CD4-positive, alpha-beta T cell (primary cell): ENCODE measurements around the gene IFT81. TPM values are rescaled to one million over a fixed set of nuclear protein-coding genes. Genes with fewer than 3 reads are reported as not detected.
"Not testable (repeated sequence)": the region's sequence is repeated elsewhere in the genome, so short reads cannot be mapped to it uniquely, and the experiment has no call there.

ENCODE experiments used
- ATAC-seq: fragments of 200-7000 bp; cut with Tn5 transposase; one replicate; pipeline ENCODE4 v1.10.0; 2022; ENCODE audit warnings: mild to moderate bottlenecking; ENCODE audit not compliant: poor library complexity
- CTCF ChIA-PET: fragments of 350-600 bp; sonication (Branson Sonifier 250); formaldehyde crosslinking; loops from one replicate; lab custom pipeline; 2021; ENCODE audit warnings: antibody characterized with exemption, inconsistent platforms; lab: Charles Lee
- POLR2A ChIA-PET: fragments of 350-600 bp; sonication (Branson Sonifier 250); formaldehyde crosslinking; loops from one replicate; lab custom pipeline; 2021; ENCODE audit warnings: antibody characterized with exemption, inconsistent platforms; lab: Charles Lee
- DNase-seq, 14 experiments: peaks; one replicate each; pipeline ENCODE4 v3.0.0-alpha.2; 2013 to 2020; ENCODE audit warnings: mixed read lengths in 2 of 14
- H3K27ac ChIP-seq, 2 donors: one replicate each; pipeline versions ENCODE4 v1.5.1 to v1.7.0; 2013; ENCODE audit warnings: low read length in 2 of 2, low read depth in 1 of 2, mild to moderate bottlenecking in 1 of 2
- H3K27me3 ChIP-seq, 2 experiments: 1 replicate in 1 of 2; 2 replicates in 1 of 2; pipeline versions ENCODE4 v1.6.1 to v1.7.0; 2013; ENCODE audit warnings: low read length in 2 of 2, control low read depth in 1 of 2, mild to moderate bottlenecking in 1 of 2, moderate library complexity in 1 of 2; ENCODE audit not compliant: insufficient read depth in 2 of 2, control insufficient read depth in 1 of 2
- H3K36me3 ChIP-seq: one replicate; pipeline ENCODE4 v1.6.1; 2013; ENCODE audit warnings: low read length, control low read depth; ENCODE audit not compliant: insufficient read depth
- H3K4me1 ChIP-seq: one replicate; pipeline ENCODE4 v1.6.1; 2013; ENCODE audit warnings: low read length, control low read depth; ENCODE audit not compliant: insufficient read depth
- H3K4me3 ChIP-seq: one replicate; pipeline ENCODE4 v1.5.1; 2013; ENCODE audit warnings: mild to moderate bottlenecking, low read length, moderate library complexity
- H3K9me3 ChIP-seq, 2 experiments: 1 replicate in 1 of 2; 2 replicates in 1 of 2; pipeline versions ENCODE4 v1.6.1 to v1.7.0; 2013; ENCODE audit warnings: low read length in 2 of 2, mild to moderate bottlenecking in 2 of 2, control low read depth in 1 of 2, moderate library complexity in 1 of 2; ENCODE audit not compliant: control insufficient read depth in 1 of 2, insufficient read depth in 1 of 2
- H3K27ac Mint-ChIP-seq: one replicate; pipeline ENCODE4 v1.8.0; 2020; ENCODE audit warnings: mixed read lengths
- H3K27me3 Mint-ChIP-seq: one replicate; pipeline ENCODE4 v1.8.0; 2021; ENCODE audit warnings: mixed read lengths
- H3K36me3 Mint-ChIP-seq: one replicate; pipeline ENCODE4 v1.8.0; 2021; ENCODE audit warnings: low read depth, mixed read lengths
- H3K4me1 Mint-ChIP-seq: one replicate; pipeline ENCODE4 v1.8.0; 2021; ENCODE audit warnings: low read depth, mixed read lengths
- H3K4me3 Mint-ChIP-seq: one replicate; pipeline ENCODE4 v1.8.0; 2020; ENCODE audit warnings: mild to moderate bottlenecking, mixed read lengths
- H3K9me3 Mint-ChIP-seq: one replicate; pipeline ENCODE4 v1.8.0; 2020; ENCODE audit warnings: mixed read lengths
- intact Hi-C, 2 experiments: fragments of 100-400 bp; cut with DNase I in 1 of 2; cut with micrococcal nuclease in 1 of 2; formaldehyde crosslinking; loops; one replicate each; pipeline versions ENCODE4 v1.15.1 to v1.9.0; 2023 to 2025; cut with DNase I, micrococcal nuclease
- total RNA-seq, 174 experiments: library from RNA in 2 of 174; stranded (reverse) in 2 of 174; gene quantifications; one replicate each; pipeline ENCODE4 v1.2.3 and lab custom pipeline; 2021 to 2026
- TF ChIP-seq, protein P1 (sequence below): fragments of 200-600 bp; IDR thresholded peaks from one replicate; pipeline ENCODE4 v1.8.0; 2022; ENCODE audit warnings: antibody characterized with exemption, mild to moderate bottlenecking

Gene IFT81
- total RNA-seq, 2 experiments from 2014 or later = 0.41 to 1.1 TPM

DNA sequence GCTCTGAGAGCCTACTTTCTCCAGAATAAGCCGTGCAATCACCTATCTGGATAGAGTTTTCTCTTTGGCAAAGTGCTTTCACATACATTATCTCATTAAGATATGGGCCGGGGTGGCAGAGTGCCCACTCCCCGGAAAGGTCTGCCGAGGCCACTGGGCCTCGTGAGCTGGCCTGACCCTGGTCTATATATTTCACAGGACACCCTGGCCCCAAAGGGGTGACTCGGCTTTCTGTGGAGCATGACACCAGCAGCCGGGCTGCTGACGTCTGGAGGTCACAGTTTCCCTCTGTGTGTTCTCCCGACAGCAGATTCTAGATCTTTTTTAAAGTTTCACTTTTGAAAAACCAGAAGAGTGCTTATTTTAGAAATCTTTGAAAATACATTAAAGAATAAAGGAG, 129.0 kb downstream of the IFT81 start:
- no peaks in the 10 kb centered on the region for H3K9me3 ChIP-seq
- Mint-ChIP-seq H3K9me3 (no peaks in the 10 kb centered on the region), H3K27me3 (no peaks in the 10 kb centered on the region), H3K4me1 (no peaks in the 10 kb centered on the region), H3K36me3 (no peaks in the 10 kb centered on the region), H3K27ac (no peak overlapping the region), H3K4me3 (no peak overlapping the region)
- no peaks in the 10 kb centered on the region for H3K36me3 ChIP-seq
- intact Hi-C loops = no loop called here
- H3K4me1 ChIP-seq = no peaks in the 10 kb centered on the region
- POLR2A ChIA-PET = no interaction called here
- ATAC-seq (no peak), DNase-seq (peak in 2 of 14 experiments; percentile 20 to 30)
- CTCF ChIA-PET = no interaction called here
- H3K4me3 ChIP-seq = no peak overlapping the region
- TF ChIP-seq, protein P1, sequence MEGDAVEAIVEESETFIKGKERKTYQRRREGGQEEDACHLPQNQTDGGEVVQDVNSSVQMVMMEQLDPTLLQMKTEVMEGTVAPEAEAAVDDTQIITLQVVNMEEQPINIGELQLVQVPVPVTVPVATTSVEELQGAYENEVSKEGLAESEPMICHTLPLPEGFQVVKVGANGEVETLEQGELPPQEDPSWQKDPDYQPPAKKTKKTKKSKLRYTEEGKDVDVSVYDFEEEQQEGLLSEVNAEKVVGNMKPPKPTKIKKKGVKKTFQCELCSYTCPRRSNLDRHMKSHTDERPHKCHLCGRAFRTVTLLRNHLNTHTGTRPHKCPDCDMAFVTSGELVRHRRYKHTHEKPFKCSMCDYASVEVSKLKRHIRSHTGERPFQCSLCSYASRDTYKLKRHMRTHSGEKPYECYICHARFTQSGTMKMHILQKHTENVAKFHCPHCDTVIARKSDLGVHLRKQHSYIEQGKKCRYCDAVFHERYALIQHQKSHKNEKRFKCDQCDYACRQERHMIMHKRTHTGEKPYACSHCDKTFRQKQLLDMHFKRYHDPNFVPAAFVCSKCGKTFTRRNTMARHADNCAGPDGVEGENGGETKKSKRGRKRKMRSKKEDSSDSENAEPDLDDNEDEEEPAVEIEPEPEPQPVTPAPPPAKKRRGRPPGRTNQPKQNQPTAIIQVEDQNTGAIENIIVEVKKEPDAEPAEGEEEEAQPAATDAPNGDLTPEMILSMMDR = no peak
- H3K27ac ChIP-seq = no peak overlapping the region
- no peaks in the 10 kb centered on the region for H3K27me3 ChIP-seq

DNA sequence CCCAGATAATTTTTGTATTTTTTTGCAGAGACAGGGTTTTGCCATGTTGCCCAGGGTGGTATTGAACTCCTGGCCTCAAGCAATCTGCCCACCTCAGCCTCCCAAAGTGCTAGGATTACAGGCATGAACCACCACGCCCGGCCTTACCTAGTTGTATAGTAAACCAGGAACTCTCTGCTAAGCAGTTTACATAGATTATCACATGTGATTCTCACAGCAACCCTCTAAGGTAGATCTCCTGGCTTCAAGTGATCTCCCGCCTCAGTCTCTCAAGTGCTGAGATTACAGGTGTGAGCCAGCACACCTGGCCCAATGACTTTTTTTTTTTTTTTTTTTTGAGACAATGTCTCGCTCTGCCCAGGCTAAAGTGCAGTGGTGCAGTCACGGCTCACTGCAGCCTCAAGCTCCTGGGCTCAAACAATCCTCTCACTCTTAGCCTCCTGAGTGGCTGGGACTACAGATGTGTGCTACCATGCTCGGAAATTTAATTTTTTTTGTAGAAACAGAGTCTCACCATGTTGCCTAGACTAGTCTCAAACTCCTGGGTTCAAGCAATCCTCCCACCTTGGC, 130.9 kb downstream of the IFT81 start:
- H3K9me3 Mint-ChIP-seq = no peaks in the 10 kb centered on the region
- Histone ChIP-seq H3K9me3 (no peaks in the 10 kb centered on the region), H3K4me1 (no peaks in the 10 kb centered on the region), H3K27ac (no peak overlapping the region), H3K27me3 (no peaks in the 10 kb centered on the region), H3K36me3 (no peaks in the 10 kb centered on the region), H3K4me3 (no peak overlapping the region)
- ATAC-seq = no peak
- DNase-seq = no peak
- H3K27me3 Mint-ChIP-seq = no peaks in the 10 kb centered on the region
- no peak overlapping the region for H3K4me3 Mint-ChIP-seq
- ChIA-PET POLR2A (no interaction called here), CTCF (no interaction called here)
- no peak overlapping the region for H3K27ac Mint-ChIP-seq
- TF ChIP-seq, protein P1 = no peak
- intact Hi-C loops = no loop called here
- H3K4me1 Mint-ChIP-seq = no peaks in the 10 kb centered on the region
- no peaks in the 10 kb centered on the region for H3K36me3 Mint-ChIP-seq

DNA sequence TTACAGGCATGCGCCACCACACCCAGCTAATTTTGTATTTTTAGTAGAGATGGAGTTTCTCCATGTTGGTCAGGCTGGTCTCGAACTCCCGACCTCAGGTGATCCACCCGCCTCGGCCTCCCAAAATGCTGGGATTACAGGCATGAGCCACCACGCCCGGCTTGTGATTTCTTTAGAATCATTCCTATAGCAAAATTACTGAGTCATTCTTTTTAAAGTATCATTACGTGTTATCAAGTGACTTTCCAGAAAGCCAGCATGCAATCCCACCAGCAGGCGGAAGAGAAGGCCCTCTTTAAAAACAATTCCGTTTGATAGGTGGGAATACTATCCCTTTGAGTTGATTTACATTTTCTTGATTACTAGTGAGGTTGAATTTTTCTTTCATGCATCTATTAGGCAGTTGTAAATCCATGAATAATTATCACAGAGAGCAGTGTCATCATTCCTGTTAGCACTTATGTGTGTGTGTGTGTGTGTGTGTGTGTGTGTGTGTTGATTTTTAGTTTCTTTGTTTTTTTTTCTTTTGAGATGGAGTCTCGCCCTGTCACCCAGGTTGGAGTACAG, 131.8 kb downstream of the IFT81 start:
- POLR2A ChIA-PET, H3K27ac Mint-ChIP-seq, H3K27me3 Mint-ChIP-seq: not testable (repeated sequence)

More for the DNA sequence above, 131.8 kb downstream of the IFT81 start:
- H3K27ac ChIP-seq, CTCF ChIA-PET, ATAC-seq, H3K4me1 Mint-ChIP-seq, H3K27me3 ChIP-seq, H3K9me3 Mint-ChIP-seq, intact Hi-C loops, H3K4me3 ChIP-seq, H3K4me3 Mint-ChIP-seq, H3K4me1 ChIP-seq, H3K36me3 ChIP-seq, DNase-seq, H3K9me3 ChIP-seq, H3K36me3 Mint-ChIP-seq: not testable (repeated sequence)
